GM12891 (cell line): ENCODE measurements around the gene OR2T27.

Experiments
- POLR2A ChIP-seq: IDR thresholded peaks from 2 replicates; pipeline ENCODE4 v1.6.1; 2011; ENCODE audit warnings: low read depth, low read length, control low read depth
- POLR2AphosphoS5 ChIP-seq: IDR thresholded peaks from 2 replicates; pipeline ENCODE4 v1.6.1; 2011; ENCODE audit warnings: low read depth, low read length, control low read depth

GRCh38 chr1:248625166-248625565 is 30.2 kb downstream of the OR2T27 start:
- no peak for TF ChIP-seq POLR2AphosphoS5
- TF ChIP-seq POLR2A: no peak
